K562 (cell line): ENCODE results near the gene ACAD8.

Source experiments
- CBX2 ChIP-seq: fragments of 200-600 bp; sonication (generic); IDR thresholded peaks from one replicate; pipeline ENCODE4 v1.6.1; 2012; ENCODE audit warnings: mild to moderate bottlenecking, low read length, inconsistent platforms; ENCODE audit not compliant: insufficient read depth, poor library complexity, severe bottlenecking
- CTCF ChIP-seq, 3 experiments: IDR thresholded peaks in 2 of 3; conservative IDR thresholded peaks in 1 of 3; 2 replicates each; pipeline ENCODE4 v1.5.1; 2011 to 2012; ENCODE audit warnings: low read length in 3 of 3, mild to moderate bottlenecking in 3 of 3, control low read depth in 2 of 3, improper control_type of control experiment in 1 of 3, inconsistent platforms in 1 of 3, low read depth in 1 of 3, mixed read lengths in 1 of 3, moderate library complexity in 1 of 3; ENCODE audit not compliant: insufficient read depth in 2 of 3
- EGR1 ChIP-seq: fragments of 450-650 bp; conservative IDR thresholded peaks from 2 replicates; pipeline ENCODE4 v1.6.1; 2017; ENCODE audit warnings: mild to moderate bottlenecking
- EHMT2 ChIP-seq: fragments of 450-650 bp; IDR thresholded peaks from 2 replicates; pipeline ENCODE4 v1.6.1; 2018; ENCODE audit warnings: antibody characterized with exemption
- ELK1 ChIP-seq: sonication (generic); formaldehyde crosslinking; IDR thresholded peaks from 2 replicates; pipeline ENCODE4 v1.8.1; 2022; ENCODE audit warnings: missing genetic modification reagents
- EZH2 ChIP-seq: IDR thresholded peaks from 2 replicates; pipeline ENCODE4 v1.6.1; 2012; ENCODE audit warnings: low read depth, mild to moderate bottlenecking, inconsistent platforms, low read length, borderline replicate concordance
- GABPA ChIP-seq: fragments of 200-800 bp; sonication (Bioruptor generic); conservative IDR thresholded peaks from 2 replicates; pipeline ENCODE4 v1.6.1; 2016; ENCODE audit warnings: low read depth, missing genetic modification characterization, missing compliant biosample characterization
- STAT6 ChIP-seq: sonication (generic); formaldehyde crosslinking; IDR thresholded peaks from 2 replicates; pipeline ENCODE4 v1.8.1; 2023; ENCODE audit warnings: mild to moderate bottlenecking, missing genetic modification reagents
- TAF1 ChIP-seq: IDR thresholded peaks from 2 replicates; pipeline ENCODE4 v1.6.1; 2011; ENCODE audit warnings: mild to moderate bottlenecking, low read length, moderate library complexity; ENCODE audit not compliant: insufficient read depth, control insufficient read depth, severe bottlenecking; ENCODE audit errors: extremely low read depth
- ZBTB40 ChIP-seq, 2 experiments: fragments of 450-650 bp in 1 of 2; sonication (generic) in 1 of 2; formaldehyde crosslinking in 1 of 2; IDR thresholded peaks; 2 replicates each; pipeline versions ENCODE4 v1.7.1 to v1.9.0; 2016 to 2022; ENCODE audit warnings: inconsistent platforms in 1 of 2, mild to moderate bottlenecking in 1 of 2, missing genetic modification reagents in 1 of 2

- TF ChIP-seq TAF1 = peak; percentile 49
- no peak for TF ChIP-seq EZH2
- no peak for TF ChIP-seq ELK1 (CRISPR knock-in tag)
- TF ChIP-seq CTCF (IDR thresholded peaks at IDR 0.05 in 2 of 3, conservative IDR thresholded peaks at IDR 0.05 in 1 of 3; ENCODE audit: insufficient read depth in 2 of 3, low read depth in 1 of 3, low read length in 3 of 3) = peak in 2 of 3 experiments; percentile 1 to 8; a peak in 1 of 6 replicates
- 0 out of 2 replicates have a peak, but pooled peaks have one; percentile 53 for TF ChIP-seq STAT6 (CRISPR knock-in tag)
- TF ChIP-seq GABPA (tag) = peak; percentile 48; the same call in 1 of the 2 replicates
- no peak for TF ChIP-seq CBX2
- no peak for TF ChIP-seq ZBTB40 (IDR thresholded peaks at IDR 0.05)
- TF ChIP-seq ZBTB40 (CRISPR knock-in tag; IDR thresholded peaks at IDR 0.05) = no peak
- TF ChIP-seq EGR1 = peak; percentile 90
- TF ChIP-seq EHMT2 = no peak
These were observed at the start of gene ACAD8, which contains the start of gene THYN1 for GRCh38 chr11:134253188-134253993.
